Suppressor macrophage treated with lipopolysaccharide for 4 hours (primary cell): ENCODE measurements around the gene EXOSC2.
"Not testable (repeated sequence)": the region's sequence is repeated elsewhere in the genome, so short reads cannot be mapped to it uniquely, and the experiment has no call there.

Source experiments
- DNase-seq: peaks from one replicate; pipeline ENCODE4 v3.0.0-alpha.2; 2020

Gene EXOSC2

GRCh38 chr9:130668196-130668595 is 25.4 kb upstream of the EXOSC2 start:
- no peak for DNase-seq

- no peak for DNase-seq
These were observed 24.9 kb upstream of the EXOSC2 start for GRCh38 chr9:130668659-130669058.

GRCh38 chr9:130669965-130670364 is 23.6 kb upstream of the EXOSC2 start:
- no peak for DNase-seq

DNA sequence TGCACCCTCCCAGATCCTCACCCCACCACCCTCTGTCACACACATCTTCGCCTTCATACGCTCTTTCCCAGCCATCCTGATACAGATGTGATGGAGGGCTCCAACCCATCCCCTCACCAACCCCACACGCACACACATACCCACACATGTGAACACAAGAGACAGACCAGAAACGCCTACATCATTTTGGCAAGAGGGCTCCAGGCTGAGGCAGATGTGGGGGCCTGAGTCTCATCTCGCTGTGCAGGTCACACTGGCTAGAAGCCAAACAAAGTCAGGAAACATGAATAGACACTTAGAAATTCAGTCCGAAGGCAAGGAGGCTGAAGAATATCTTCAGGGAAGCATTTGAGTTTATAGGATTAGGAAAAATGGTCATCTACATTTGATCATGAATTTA is 22.9 kb upstream of the EXOSC2 start:
- DNase-seq, result no peak

- no peak for DNase-seq
These were observed 21.1 kb upstream of the EXOSC2 start for GRCh38 chr9:130672466-130672865.

- no peak for DNase-seq
These were observed 20.5 kb upstream of the EXOSC2 start for GRCh38 chr9:130672933-130673615.

DNA sequence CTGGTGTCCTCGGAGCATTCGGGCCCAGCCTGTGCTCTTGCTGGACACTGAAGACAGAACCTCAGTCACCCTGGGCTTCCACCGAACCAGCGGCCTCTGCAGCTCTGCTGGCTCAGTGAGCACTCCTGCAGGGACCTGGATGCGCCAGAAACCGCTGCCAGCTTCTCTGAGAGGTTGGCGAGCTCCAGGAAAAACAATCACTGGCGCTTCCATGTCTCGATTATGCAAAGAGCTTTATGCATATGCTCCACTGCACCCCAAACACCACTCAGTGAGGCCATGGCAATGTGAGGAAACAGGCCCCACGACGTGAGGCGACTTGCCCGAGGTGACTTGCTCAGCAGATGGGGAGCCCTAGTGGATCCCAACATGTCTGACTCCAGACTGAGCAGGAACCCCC is 18.2 kb upstream of the EXOSC2 start:
- no peak for DNase-seq

DNA sequence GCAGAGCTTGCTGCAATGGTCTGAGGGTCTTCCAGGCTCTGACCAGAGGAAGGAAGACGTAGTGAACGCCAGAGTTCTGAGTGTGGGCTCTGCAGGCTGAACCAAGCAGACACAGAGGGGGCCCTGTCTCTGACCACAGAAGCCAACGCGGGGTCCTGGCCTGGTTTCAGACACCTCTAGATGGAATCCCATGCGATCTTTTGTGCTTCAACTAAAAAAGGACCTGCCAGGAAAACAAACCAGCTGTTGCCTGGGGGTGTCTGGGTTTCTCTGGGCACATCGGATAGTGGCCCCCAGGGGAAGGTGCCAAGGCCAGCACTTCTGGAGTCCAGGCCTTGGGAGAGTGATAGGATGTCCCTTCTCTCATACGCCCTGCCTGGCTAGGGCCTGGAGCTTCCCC is 16.3 kb upstream of the EXOSC2 start:
- no peak for DNase-seq

GRCh38 chr9:130680836-130681768 is 12.5 kb upstream of the EXOSC2 start:
- peak; percentile 82 for DNase-seq

- DNase-seq, result no peak
These were observed 11.7 kb upstream of the EXOSC2 start for GRCh38 chr9:130681769-130682420.

- peak; percentile 89 for DNase-seq
These were observed 11.0 kb upstream of the EXOSC2 start for GRCh38 chr9:130682421-130683121.

- no peak for DNase-seq
These were observed 8.5 kb upstream of the EXOSC2 start for GRCh38 chr9:130685104-130685503.

DNA sequence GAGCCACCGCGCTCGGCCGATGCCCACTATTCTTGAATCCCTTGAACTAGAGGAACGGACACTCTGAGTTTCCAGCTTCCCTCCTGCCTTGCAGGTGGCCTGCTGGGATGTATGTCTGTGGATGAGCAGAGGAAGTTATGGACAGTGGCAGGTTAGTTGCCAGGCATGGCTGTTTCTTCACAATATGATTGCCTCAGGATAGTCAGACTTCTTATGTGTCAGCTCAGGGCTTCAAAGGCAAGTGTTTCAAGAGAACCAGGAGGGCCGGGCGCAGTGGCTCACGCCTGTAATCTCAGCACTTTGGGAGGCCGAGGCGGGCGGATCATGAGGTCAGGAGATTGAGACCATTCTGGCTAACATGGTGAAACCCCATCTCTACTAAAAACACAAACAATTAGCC is 7.6 kb upstream of the EXOSC2 start:
- DNase-seq, result not testable (repeated sequence)

GRCh38 chr9:130687615-130688014 is 6.0 kb upstream of the EXOSC2 start:
- no peak for DNase-seq

DNA sequence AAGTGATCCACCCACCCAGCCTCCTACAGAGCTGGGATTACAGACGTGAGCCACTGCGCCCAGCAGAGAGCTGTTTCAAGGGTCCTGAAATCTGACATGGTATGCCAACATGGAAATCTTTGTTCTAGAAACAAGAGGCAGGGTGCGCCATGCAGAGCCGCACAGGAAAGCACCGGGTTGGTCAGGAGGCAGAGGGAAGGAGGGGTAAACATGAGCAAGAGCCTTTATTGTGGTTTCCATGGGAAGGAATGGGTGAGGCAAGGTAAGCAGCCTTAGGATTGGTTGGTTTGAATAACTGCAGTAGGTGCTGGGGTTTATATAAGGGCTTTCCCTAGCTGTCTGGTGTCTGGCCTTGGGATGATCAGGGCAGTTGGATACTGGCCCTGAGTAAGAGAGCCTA is 5.5 kb upstream of the EXOSC2 start:
- no peak for DNase-seq

DNA sequence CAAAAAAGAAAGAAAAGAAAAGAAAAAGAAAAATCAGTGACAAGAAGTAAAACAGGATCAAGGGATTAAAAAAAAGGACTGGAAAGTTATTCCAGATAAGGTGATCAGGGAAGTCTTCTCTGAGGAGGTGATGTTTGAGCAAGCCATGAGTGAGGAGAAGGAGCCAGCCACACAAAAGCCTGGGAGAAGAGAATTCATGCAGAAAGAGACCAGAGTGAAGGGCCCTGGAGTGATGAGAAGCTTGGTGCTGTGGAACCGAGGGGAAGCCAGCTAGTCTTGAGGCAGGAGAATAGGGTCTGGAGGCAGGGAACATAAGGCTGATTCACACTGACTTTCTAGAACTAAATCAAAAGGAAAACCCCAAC is 4.0 kb upstream of the EXOSC2 start:
- DNase-seq, result no peak

DNA sequence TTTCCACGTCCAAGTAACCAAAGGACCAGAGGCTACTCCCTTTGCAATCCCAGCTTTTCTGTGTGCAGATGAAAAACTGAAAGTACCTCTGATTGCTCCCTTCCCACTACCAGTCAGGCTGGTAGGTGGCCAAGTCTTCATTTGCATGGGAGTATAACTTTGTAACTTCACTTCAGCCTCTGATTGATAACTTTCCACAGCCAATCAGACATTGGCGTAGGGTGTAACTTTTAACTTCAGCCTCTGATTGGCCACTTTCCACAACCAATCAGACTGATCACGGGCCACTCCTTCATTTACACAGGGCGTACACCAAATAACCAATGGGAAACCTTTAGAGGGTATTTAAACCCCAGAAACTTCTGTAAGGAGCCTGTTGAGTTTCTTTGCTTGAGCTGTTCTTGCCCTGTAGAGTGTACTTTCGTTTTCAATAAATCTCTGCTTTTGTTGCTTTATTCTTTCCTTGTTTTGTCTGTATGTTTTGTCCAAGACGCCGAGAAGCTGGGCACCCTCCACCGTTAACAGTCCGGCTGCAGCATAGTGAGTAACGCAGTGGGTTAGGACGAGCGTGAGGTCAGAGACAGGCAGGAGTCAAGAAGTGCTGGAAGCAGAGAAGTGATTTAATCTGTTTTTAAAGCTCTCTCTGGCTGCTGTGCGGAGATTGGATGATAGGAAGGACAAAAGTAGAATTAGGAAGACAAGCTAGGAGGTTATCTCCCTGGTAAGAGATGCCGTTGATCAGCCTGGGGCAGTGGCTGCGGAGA is 3.5 kb upstream of the EXOSC2 start:
- no peak for DNase-seq

DNA sequence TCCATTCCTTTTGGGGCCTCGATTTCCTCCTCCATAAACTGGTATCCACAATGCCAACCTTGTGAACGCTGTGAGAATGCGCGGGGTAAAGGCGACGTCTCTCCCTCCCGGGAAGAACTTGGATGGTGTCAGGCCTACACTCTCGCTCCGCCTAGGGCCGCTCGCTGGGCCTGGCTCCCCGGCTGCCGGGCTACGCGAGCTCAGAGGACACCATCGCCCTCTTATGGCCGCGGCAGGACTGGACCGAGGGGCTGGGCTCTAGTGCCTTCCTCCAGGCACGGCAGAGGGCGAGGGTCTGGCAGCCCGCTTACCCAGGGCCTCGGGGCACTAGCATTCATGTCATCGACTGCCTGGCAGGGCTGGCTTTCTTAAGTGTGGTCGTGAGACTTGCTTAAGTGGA is 1.3 kb upstream of the EXOSC2 start:
- no peak for DNase-seq

DNA sequence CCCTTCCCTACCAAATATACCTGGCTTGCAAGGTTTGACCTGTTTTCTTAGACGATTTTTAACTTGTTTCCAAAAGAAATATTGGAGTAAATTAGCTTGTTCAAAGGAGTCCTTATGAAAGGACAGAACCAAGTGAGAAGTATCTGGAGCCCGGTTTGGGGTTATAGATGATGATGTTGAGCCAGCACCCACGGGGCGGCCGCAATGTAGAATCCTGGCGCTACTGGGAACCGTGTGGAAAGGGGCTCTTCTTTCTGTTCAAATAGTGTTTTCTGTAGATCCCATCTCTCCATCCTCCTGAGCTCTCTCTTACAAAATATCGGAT is 517 bp upstream of the EXOSC2 start:
- DNase-seq, result no peak

- no peak for DNase-seq
These were observed 625 bp downstream of the EXOSC2 start for GRCh38 chr9:130694205-130694604.

DNA sequence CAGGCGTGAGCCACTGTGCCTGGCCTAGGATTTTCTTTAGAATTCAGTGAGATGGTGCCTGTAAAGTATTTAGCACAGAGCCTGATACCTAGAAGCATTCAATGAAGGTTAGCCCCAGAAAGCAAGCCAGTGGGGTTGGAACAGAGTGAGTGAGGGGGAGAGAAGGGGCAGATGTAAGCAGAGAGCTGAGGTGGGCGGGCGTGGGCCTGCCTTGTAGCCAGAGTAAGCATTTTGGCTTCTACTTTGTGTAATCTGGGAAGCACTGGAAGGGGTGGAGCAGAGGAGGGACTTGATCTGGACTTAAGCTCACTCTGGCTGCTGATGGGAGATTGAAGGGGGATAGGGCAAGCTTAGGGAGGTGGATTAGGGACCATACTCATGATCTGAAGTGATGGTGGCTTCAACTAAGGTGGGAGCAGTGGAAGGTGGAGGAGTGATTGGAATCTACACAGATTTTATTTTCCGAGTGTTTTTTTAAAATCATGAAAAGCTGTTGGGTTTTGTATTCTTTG is 2.6 kb downstream of the EXOSC2 start:
- DNase-seq, result no peak

DNA sequence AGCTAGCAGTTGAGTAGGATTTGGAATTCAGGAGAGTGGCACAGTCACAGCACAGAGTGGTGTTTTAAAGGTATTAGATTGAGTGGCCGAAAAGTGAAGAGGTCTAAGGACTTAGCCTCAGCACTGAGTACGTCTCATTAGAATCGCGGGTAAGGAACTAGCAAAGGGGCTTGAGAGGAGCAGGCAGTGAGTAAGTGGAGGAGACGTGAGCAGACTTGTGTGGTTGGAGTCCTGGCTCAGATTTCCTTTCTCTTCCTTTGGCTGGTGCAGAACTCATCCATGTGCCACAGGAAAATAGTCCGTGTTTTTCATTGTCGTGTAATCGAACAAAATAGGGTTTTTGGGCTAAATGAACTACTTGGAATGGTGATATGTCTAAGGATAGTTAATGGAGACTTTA is 3.4 kb downstream of the EXOSC2 start:
- no peak for DNase-seq
